IPS DF 19.7 (cell line): ENCODE measurements around the gene RXRA.

ENCODE experiments used
- DNase-seq: peaks from one replicate; pipeline ENCODE4 v3.0.0-alpha.2; 2013; ENCODE audit warnings: low read depth, low spot score

RXRA gene

GRCh38 chr9:134366223-134367031 lies 40.2 kb downstream of the RXRA start:
- no peak for DNase-seq

- DNase-seq = no peak
These were observed 40.8 kb downstream of the RXRA start for GRCh38 chr9:134367061-134367460.

GRCh38 chr9:134367791-134368490 lies 41.7 kb downstream of the RXRA start:
- no peak for DNase-seq

- no peak for DNase-seq
These were observed 42.3 kb downstream of the RXRA start for GRCh38 chr9:134368571-134368970.

GRCh38 chr9:134369416-134370212 lies 43.4 kb downstream of the RXRA start:
- no peak for DNase-seq

GRCh38 chr9:134370213-134370492 lies 43.9 kb downstream of the RXRA start:
- DNase-seq = no peak

- DNase-seq = no peak
These were observed 44.4 kb downstream of the RXRA start for GRCh38 chr9:134370638-134371037.

- no peak for DNase-seq
These were observed 45.5 kb downstream of the RXRA start for GRCh38 chr9:134371731-134372130.

GRCh38 chr9:134372581-134373267 lies 46.5 kb downstream of the RXRA start:
- no peak for DNase-seq

- DNase-seq = no peak
These were observed 47.0 kb downstream of the RXRA start for GRCh38 chr9:134373269-134373668.

- DNase-seq = no peak
These were observed 47.7 kb downstream of the RXRA start for GRCh38 chr9:134373953-134374300.

- no peak for DNase-seq
These were observed 48.2 kb downstream of the RXRA start for GRCh38 chr9:134374301-134375010.

- DNase-seq = no peak
These were observed 48.7 kb downstream of the RXRA start for GRCh38 chr9:134375011-134375390.

GRCh38 chr9:134375430-134376385 lies 49.5 kb downstream of the RXRA start:
- no peak for DNase-seq

GRCh38 chr9:134376386-134377142 lies 50.3 kb downstream of the RXRA start:
- no peak for DNase-seq

- DNase-seq = no peak
These were observed 50.9 kb downstream of the RXRA start for GRCh38 chr9:134377143-134377484.

GRCh38 chr9:134377976-134378375 lies 51.7 kb downstream of the RXRA start:
- no peak for DNase-seq

GRCh38 chr9:134378901-134379338 lies 52.7 kb downstream of the RXRA start:
- DNase-seq = no peak

GRCh38 chr9:134379831-134380365 lies 53.6 kb downstream of the RXRA start:
- DNase-seq = no peak
